Right lobe of liver (tissue), 6 donors: ENCODE results near the gene GSTM4. TPM values are rescaled to one million over a fixed set of nuclear protein-coding genes. Genes with fewer than 3 reads are reported as not detected.

Source experiments
- ATAC-seq, 4 donors: fragments of 200-7000 bp; cut with Tn5 transposase; one replicate each; pipeline ENCODE4 v1.9.1; 2020; ENCODE audit warnings: mild to moderate bottlenecking in 4 of 4, moderate library complexity in 4 of 4
- DNase-seq, 3 donors: peaks; one replicate each; pipeline ENCODE4 v3.0.0-alpha.2; 2020
- H3K27ac ChIP-seq, 3 donors: fragments of 200-600 bp; one replicate each; pipeline ENCODE4 v1.8.0; 2022
- H3K27me3 ChIP-seq, 2 donors: fragments of 200-600 bp; one replicate each; pipeline ENCODE4 v1.8.0; 2022
- H3K36me3 ChIP-seq, 4 donors: fragments of 200-600 bp; sonication (generic) in 1 of 4; one replicate each; pipeline versions ENCODE4 v1.5.1 to v1.8.0; 2017 to 2022; ENCODE audit warnings: control low read depth in 1 of 4
- H3K4me1 ChIP-seq, 4 donors: fragments of 200-600 bp; sonication (generic) in 1 of 4; one replicate each; pipeline versions ENCODE4 v1.5.1 to v1.8.0; 2017 to 2022; ENCODE audit warnings: control low read depth in 1 of 4
- H3K4me3 ChIP-seq, 3 donors: fragments of 200-600 bp; one replicate each; pipeline ENCODE4 v1.8.0; 2022
- H3K9me3 ChIP-seq, 4 donors: fragments of 200-600 bp; sonication (generic) in 1 of 4; one replicate each; pipeline versions ENCODE4 v1.5.1 to v1.8.0; 2017 to 2022; ENCODE audit warnings: control low read depth in 1 of 4
- CTCF ChIP-seq, 4 donors: fragments of 200-600 bp in 3 of 4; fragments of 450-650 bp in 1 of 4; IDR thresholded peaks; one replicate each; pipeline versions ENCODE4 v1.5.1 to v1.8.0; 2016 to 2022; ENCODE audit warnings: antibody characterized with exemption in 4 of 4, mild to moderate bottlenecking in 2 of 4
- POLR2A ChIP-seq: fragments of 450-650 bp; IDR thresholded peaks from one replicate; pipeline ENCODE4 v1.6.1; 2017; ENCODE audit warnings: antibody characterized with exemption, mild to moderate bottlenecking
- WGBS: methylation state at CpG from one replicate; pipeline ENCODE4 v1.1.6; 2018; ENCODE audit warnings: low coverage, low lambda C conversion rate; ENCODE audit not compliant: insufficient coverage; ENCODE audit errors: missing lambda C conversion rate; 5-methylcytosine and 5-hydroxymethylcytosine counted together
- intact Hi-C, 2 donors: fragments of 100-400 bp; cut with DNase I; formaldehyde crosslinking; loops; one replicate each; pipeline versions ENCODE4 v1.11.2 to v1.14.1; 2022
- total RNA-seq, 6 experiments: library from RNA; depleted of rRNA in 2 of 6; stranded (reverse); fragments of >200 nt in 2 of 6; fragmentation: NEBNext Ultra II Directional in 3 of 6; extraction: Animal tissue kit (Norgen Biotek cat#: 25700) in 3 of 6; gene quantifications; one replicate each; pipeline versions ENCODE4 v1.1.0 to v1.2.4, GENCODE V29; 2016 to 2023
- donor health status: DM: no; HTN: yes; CAD: no.
- donor health status: DM: no; HTN: no; CAD: no.
- donor health status: DM: no; HTN: no; CAD: no.
- donor health status: DM: no; HTN: yes; CAD: no.
- donor health status: DM: no; HTN: yes; CAD: no.

GSTM4 gene
- total RNA-seq, 6 experiments from 2014 or later, result 18.5 to 32.1 (median 23.8) TPM

- DNase-seq (peak in 2 of 3 donors; percentile 63 to 83), ATAC-seq (peak; percentile 25 to 71 (median 50))
- Histone ChIP-seq H3K27ac (peak overlapping the region; percentile 69 to 76 (median 76)), H3K4me1 (peaks cover 0 to 46% (median 13%) of the 10 kb centered on the region in 4 donors), H3K27me3 (no peaks in the 10 kb centered on the region), H3K36me3 (no peaks in the 10 kb centered on the region), H3K4me3 (peak overlapping the region; percentile 64 to 94 (median 68)), H3K9me3 (no peaks in the 10 kb centered on the region)
- WGBS, result 6% methylated on average over 9 of the region's 9 CpGs
- TF ChIP-seq CTCF (IDR thresholded peaks at IDR 0.05), result no peak
- TF ChIP-seq POLR2A, result no peak
- intact Hi-C loops, result no loop called here
These were observed 37.0 kb upstream of the GSTM4 start for GRCh38 chr1:109618661-109619575.

- Histone ChIP-seq H3K27me3 (no peaks in the 10 kb centered on the region), H3K9me3 (no peaks in the 10 kb centered on the region), H3K36me3 (no peaks in the 10 kb centered on the region), H3K4me1 (peaks cover 0 to 46% (median 13%) of the 10 kb centered on the region in 4 donors), H3K27ac (peak within 1 kb of the TSS; percentile 69 to 76 (median 76)), H3K4me3 (peak within 1 kb of the TSS; percentile 64 to 94 (median 68))
- TF ChIP-seq POLR2A (peak; percentile 31), CTCF (IDR thresholded peaks at IDR 0.05) (no peak)
- ATAC-seq (peak; percentile 67 to 75 (median 70)), DNase-seq (peak; percentile 91 to 92 (median 91))
- intact Hi-C loops, result loop anchor here in 1 of 2 donors (10.0 kb wide), 1 partner anchor 75 kb away; the partner anchor contains the start of gene GNAI3
- 0% methylated on average over 15 of the region's 47 CpGs for WGBS
These were observed 36.1 kb upstream of the GSTM4 start, which contains the start of the genes AMPD2 and GNAT2 for GRCh38 chr1:109619576-109620400. Gene AMPD2 (plus strand): TSS chr1:109619837. CDS start chr1:109621176, 1,339 bp downstream. Gene GNAT2 (minus strand): TSS chr1:109619616. CDS start chr1:109612870, 6,746 bp downstream.

GRCh38 chr1:109620401-109620791 lies 35.5 kb upstream of the GSTM4 start:
- Histone ChIP-seq H3K4me3 (peak overlapping the region; percentile 64 to 94 (median 68)), H3K27me3 (no peaks in the 10 kb centered on the region), H3K36me3 (no peaks in the 10 kb centered on the region), H3K27ac (peak overlapping the region; percentile 69 to 76 (median 76)), H3K9me3 (no peaks in the 10 kb centered on the region), H3K4me1 (peaks cover 0 to 43% (median 13%) of the 10 kb centered on the region in 4 donors)
- DNase-seq (peak in 1 of 3 donors; percentile 69), ATAC-seq (peak; percentile 20 to 36 (median 30))
- 3% methylated on average over 7 of the region's 9 CpGs for WGBS
- TF ChIP-seq CTCF (IDR thresholded peaks at IDR 0.05), result no peak
- intact Hi-C loops, result loop anchor here in 1 of 2 donors (10.0 kb wide), 1 partner anchor 76 kb away; the partner anchor contains the start of gene GNAI3

GRCh38 chr1:109620841-109621286 lies 35.0 kb upstream of the GSTM4 start:
- Histone ChIP-seq H3K4me3 (peak overlapping the region; percentile 64 to 94 (median 68)), H3K27me3 (no peaks in the 10 kb centered on the region), H3K36me3 (no peaks in the 10 kb centered on the region), H3K27ac (peak overlapping the region; percentile 69 to 76 (median 76)), H3K4me1 (peaks cover 0 to 43% (median 13%) of the 10 kb centered on the region in 4 donors), H3K9me3 (no peaks in the 10 kb centered on the region)
- intact Hi-C loops, result loop anchor here in 1 of 2 donors (10.0 kb wide), 1 partner anchor 76 kb away; the partner anchor contains the start of gene GNAI3
- ATAC-seq (peak; percentile 69 to 77 (median 74)), DNase-seq (peak; percentile 94 to 97 (median 95))
- 6% methylated on average over 3 of the region's 18 CpGs for WGBS
- TF ChIP-seq CTCF (IDR thresholded peaks at IDR 0.05) (no peak), POLR2A (no peak)
